SK-N-SH (cell line): ENCODE results near the gene DZIP3.

Experiments
- CHD2 ChIP-seq: fragments of 150-350 bp; IDR thresholded peaks from 2 replicates; pipeline ENCODE4 v1.6.1; 2018; ENCODE audit warnings: low read length; ENCODE audit not compliant: partially characterized antibody
- YY1 ChIP-seq: IDR thresholded peaks from 2 replicates; pipeline ENCODE4 v1.4.0; 2012; ENCODE audit warnings: low read depth, mild to moderate bottlenecking

GRCh38 chr3:108552267-108553159, 37.0 kb upstream of the DZIP3 start:
- TF ChIP-seq YY1 (no peak), CHD2 (no peak)
